GM12875 (cell line): ENCODE measurements around the gene ETF1.

ENCODE experiments used
- H3K4me3 ChIP-seq: one replicate; pipeline ENCODE4 v1.5.1; 2011; ENCODE audit warnings: low read depth, low read length, control low read depth
- CTCF ChIP-seq: IDR thresholded peaks from 2 replicates; pipeline ENCODE4 v1.5.1; 2011; ENCODE audit warnings: low read depth, mild to moderate bottlenecking, control low read depth, inconsistent platforms, low read length, moderate library complexity, borderline replicate concordance; ENCODE audit not compliant: insufficient read depth

The ETF1 gene

GRCh38 chr5:138466125-138466899 is 76.7 kb downstream of the ETF1 start:
- TF ChIP-seq CTCF = no peak
- H3K4me3 ChIP-seq = peak overlapping the region; percentile 89

DNA sequence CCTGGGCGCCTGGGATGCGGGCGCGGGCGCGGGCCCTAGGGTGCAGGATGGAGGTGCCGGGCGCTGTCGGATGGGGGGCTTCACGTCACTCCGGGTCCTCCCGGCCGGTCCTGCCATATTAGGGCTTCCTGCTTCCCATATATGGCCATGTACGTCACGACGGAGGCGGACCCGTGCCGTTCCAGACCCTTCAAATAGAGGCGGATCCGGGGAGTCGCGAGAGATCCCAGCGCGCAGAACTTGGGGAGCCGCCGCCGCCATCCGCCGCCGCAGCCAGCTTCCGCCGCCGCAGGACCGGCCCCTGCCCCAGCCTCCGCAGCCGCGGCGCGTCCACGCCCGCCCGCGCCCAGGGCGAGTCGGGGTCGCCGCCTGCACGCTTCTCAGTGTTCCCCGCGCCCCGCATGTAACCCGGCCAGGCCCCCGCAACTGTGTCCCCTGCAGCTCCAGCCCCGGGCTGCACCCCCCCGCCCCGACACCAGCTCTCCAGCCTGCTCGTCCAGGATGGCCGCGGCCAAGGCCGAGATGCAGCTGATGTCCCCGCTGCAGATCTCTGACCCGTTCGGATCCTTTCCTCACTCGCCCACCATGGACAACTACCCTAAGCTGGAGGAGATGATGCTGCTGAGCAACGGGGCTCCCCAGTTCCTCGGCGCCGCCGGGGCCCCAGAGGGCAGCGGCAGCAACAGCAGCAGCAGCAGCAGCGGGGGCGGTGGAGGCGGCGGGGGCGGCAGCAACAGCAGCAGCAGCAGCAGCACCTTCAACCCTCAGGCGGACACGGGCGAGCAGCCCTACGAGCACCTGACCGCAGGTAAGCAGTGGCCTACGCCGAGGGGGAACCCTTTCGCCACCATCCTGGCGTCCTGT is 77.5 kb downstream of the ETF1 start, which contains the start of gene EGR1:
Gene EGR1 (plus strand): TSS at position 219 of the 864 bp plus-strand sequence. CDS start 283 bp downstream, at position 502.
- H3K4me3 ChIP-seq = peak within 1 kb of the TSS; percentile 89
- TF ChIP-seq CTCF = no peak; the same call in 1 of the 2 replicates

- no peak for TF ChIP-seq CTCF
- peak overlapping the region; percentile 89 for H3K4me3 ChIP-seq
Measured at GRCh38 chr5:138464388-138465260, 78.4 kb downstream of the ETF1 start.

GRCh38 chr5:138464008-138464387 is 79.0 kb downstream of the ETF1 start:
- peak; percentile 89 for TF ChIP-seq CTCF
- H3K4me3 ChIP-seq = peak overlapping the region; percentile 89

GRCh38 chr5:138463419-138464007 is 79.5 kb downstream of the ETF1 start:
- H3K4me3 ChIP-seq = peak overlapping the region; percentile 67
- TF ChIP-seq CTCF = no peak

DNA sequence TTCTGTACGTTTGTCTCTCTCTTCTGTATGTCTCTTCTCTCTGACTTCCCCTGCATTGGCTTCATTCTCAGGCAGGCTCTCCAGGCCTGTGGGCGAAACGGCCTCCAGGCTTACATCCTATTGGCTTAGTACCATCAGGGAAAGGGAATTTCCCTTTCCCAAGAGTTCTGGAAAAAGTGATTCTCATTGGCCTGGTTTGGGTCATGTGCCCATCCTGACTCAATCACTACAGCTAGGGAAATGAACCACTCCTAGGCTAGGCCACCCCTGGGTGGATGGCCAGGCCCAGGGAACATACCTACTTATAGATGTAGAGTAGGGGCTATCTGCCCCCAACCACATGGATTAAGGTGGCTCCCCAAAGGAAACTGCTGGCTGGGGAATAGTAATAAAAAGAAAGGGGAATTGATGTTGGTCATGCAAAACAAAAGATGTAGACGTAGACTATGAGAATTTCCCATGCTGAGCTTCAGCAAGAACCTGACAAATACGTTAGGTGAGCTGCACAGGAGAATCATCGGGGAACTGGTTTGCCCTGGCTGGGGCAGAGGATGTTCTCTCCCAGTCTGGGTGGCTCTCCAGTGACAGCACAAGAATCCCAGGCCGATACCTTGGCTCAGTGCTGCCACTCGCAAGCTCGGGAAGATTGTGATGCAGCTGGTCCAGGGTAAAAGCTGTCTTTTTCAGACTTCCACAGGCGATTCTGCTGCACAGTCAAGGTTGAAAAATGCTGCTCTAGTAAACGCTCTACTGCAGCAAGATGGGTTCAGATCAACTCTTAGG is 81.5 kb downstream of the ETF1 start:
- TF ChIP-seq CTCF = no peak
- no peak overlapping the region for H3K4me3 ChIP-seq
